ENCODE measurements around the gene TOPBP1.
"Not testable (repeated sequence)": the region's sequence is repeated elsewhere in the genome, so short reads cannot be mapped to it uniquely, and the experiment has no call there.

Gene TOPBP1

GRCh38 chr3:133673746-133674145 is 12.0 kb upstream of the TOPBP1 start:
- FAIRE-seq, result no peak

- no peak for FAIRE-seq
These were observed 10.7 kb upstream of the TOPBP1 start for GRCh38 chr3:133672461-133672860.

- no peak for FAIRE-seq
These were observed 8.8 kb upstream of the TOPBP1 start for GRCh38 chr3:133670525-133670995.

- FAIRE-seq, result no peak
These were observed 8.3 kb upstream of the TOPBP1 start for GRCh38 chr3:133669949-133670524.

- no peak for FAIRE-seq
These were observed 5.4 kb upstream of the TOPBP1 start for GRCh38 chr3:133667118-133667517.

GRCh38 chr3:133665188-133665587 is 3.4 kb upstream of the TOPBP1 start:
- not testable (repeated sequence) for FAIRE-seq

- no peak for FAIRE-seq
These were observed 2.0 kb upstream of the TOPBP1 start for GRCh38 chr3:133663569-133664313.

- FAIRE-seq, result no peak
These were observed 524 bp upstream of the TOPBP1 start for GRCh38 chr3:133662278-133662651.

- FAIRE-seq, result no peak
These were observed 1.9 kb downstream of the TOPBP1 start for GRCh38 chr3:133659806-133660205.

- no peak for FAIRE-seq
These were observed 5.8 kb downstream of the TOPBP1 start for GRCh38 chr3:133655731-133656515.

- FAIRE-seq, result no peak
These were observed 12.2 kb downstream of the TOPBP1 start for GRCh38 chr3:133649486-133650068.

GRCh38 chr3:133644768-133645167 is 17.0 kb downstream of the TOPBP1 start:
- FAIRE-seq, result no peak

- FAIRE-seq, result no peak
These were observed 18.1 kb downstream of the TOPBP1 start for GRCh38 chr3:133643611-133644010.

- no peak for FAIRE-seq
These were observed 20.5 kb downstream of the TOPBP1 start for GRCh38 chr3:133641254-133641653.

GRCh38 chr3:133633439-133633838 is 28.3 kb downstream of the TOPBP1 start:
- FAIRE-seq, result no peak

GRCh38 chr3:133629146-133629545 is 32.6 kb downstream of the TOPBP1 start:
- FAIRE-seq, result no peak

- no peak for FAIRE-seq
These were observed 34.0 kb downstream of the TOPBP1 start for GRCh38 chr3:133627789-133628188.

GRCh38 chr3:133620066-133620784 is 41.5 kb downstream of the TOPBP1 start:
- no peak for FAIRE-seq

- no peak for FAIRE-seq
These were observed 50.2 kb downstream of the TOPBP1 start for GRCh38 chr3:133611534-133611933.

- FAIRE-seq, result no peak
These were observed 51.7 kb downstream of the TOPBP1 start for GRCh38 chr3:133610031-133610430.

- FAIRE-seq, result no peak
These were observed 53.4 kb downstream of the TOPBP1 start for GRCh38 chr3:133608388-133608787.

GRCh38 chr3:133607816-133608215 is 53.9 kb downstream of the TOPBP1 start:
- no peak for FAIRE-seq

GRCh38 chr3:133606902-133607301 is 54.8 kb downstream of the TOPBP1 start:
- no peak for FAIRE-seq
